Measurements from ENCODE around the gene GOLT1A.
A peak's percentile ranks its signal among the peaks of the same experiment; 100 is the strongest.

- peak in 1 of 6 experiments; percentile 5 for TF ChIP-seq CTCF (IDR thresholded peaks at IDR 0.05)
- no peak for TF ChIP-seq POLR2AphosphoS5 (IDR thresholded peaks at IDR 0.05)
Measured at GRCh38 chr1:204198348-204199340, 15.1 kb downstream of the GOLT1A start.
